Measurements from ENCODE around the gene ANKRD63. TPM values are rescaled to one million over a fixed set of nuclear protein-coding genes. Genes with fewer than 3 reads are reported as not detected.
A peak's percentile ranks its signal among the peaks of the same experiment; 100 is the strongest.

ANKRD63 gene
- total and polyA plus RNA-seq, 10 donors, result not detected

DNA sequence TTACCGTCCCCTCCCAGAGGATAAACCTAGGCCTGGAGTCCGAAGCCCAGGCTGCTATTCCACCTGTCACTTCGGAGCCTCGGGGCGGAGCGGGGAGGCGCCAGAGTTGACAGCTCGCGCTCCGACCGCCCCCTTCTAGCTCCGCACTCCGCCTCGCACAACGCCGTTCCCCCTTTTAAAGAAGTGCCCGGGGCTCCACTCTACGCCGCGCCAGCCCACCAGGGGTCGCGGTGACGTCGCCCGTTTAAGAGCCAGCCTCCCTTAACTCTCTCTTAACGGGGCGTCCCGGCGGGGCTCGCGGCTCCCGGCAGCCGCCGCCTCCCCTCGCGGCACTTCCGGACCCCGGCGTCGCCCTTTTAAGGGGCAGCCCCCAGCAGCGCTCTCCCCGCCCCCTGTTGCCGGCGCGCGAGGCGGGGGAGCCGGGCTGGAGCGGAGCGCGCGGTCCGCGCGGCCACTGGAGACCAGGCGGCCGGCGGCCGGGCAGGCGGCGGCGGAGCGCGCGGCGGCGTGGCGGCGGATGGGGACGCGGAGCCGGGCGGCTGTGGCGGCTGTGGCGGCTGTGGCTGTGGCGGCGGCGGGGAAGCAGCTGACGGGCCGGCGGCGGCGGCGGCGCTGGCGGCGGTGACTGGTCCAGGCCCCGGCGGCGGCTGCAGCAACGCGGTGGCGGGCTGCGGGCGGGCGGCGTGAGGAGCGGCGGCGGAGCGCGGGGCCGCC lies 40.5 kb upstream of the ANKRD63 start, which contains the start of gene INAFM2:
INAFM2 (plus strand) TSS at position 454 of the 714 bp plus-strand sequence. CDS start 364 bp downstream, outside the sequence.
- TF ChIP-seq POLR2AphosphoS5 (IDR thresholded peaks at IDR 0.05) (peak; percentile 49 to 84 (median 79)), POLR2A (IDR thresholded peaks at IDR 0.05) (peak in 1 of 3 donors; percentile 65)
- TF ChIP-seq, protein P1, sequence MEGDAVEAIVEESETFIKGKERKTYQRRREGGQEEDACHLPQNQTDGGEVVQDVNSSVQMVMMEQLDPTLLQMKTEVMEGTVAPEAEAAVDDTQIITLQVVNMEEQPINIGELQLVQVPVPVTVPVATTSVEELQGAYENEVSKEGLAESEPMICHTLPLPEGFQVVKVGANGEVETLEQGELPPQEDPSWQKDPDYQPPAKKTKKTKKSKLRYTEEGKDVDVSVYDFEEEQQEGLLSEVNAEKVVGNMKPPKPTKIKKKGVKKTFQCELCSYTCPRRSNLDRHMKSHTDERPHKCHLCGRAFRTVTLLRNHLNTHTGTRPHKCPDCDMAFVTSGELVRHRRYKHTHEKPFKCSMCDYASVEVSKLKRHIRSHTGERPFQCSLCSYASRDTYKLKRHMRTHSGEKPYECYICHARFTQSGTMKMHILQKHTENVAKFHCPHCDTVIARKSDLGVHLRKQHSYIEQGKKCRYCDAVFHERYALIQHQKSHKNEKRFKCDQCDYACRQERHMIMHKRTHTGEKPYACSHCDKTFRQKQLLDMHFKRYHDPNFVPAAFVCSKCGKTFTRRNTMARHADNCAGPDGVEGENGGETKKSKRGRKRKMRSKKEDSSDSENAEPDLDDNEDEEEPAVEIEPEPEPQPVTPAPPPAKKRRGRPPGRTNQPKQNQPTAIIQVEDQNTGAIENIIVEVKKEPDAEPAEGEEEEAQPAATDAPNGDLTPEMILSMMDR (IDR thresholded peaks at IDR 0.05 in 8 of 11, conservative IDR thresholded peaks at IDR 0.05 in 3 of 11), result peak; percentile 76 to 96 (median 85)
- no peaks in the 10 kb centered on the region for H3K9me3 ChIP-seq
- WGBS, 5 donors, result 0 to 1% (median 0%) methylated on average over 40 to 103 of the region's 103 CpGs
- H3K27me3 ChIP-seq (replicated peaks in 1 of 7), result no peaks in the 10 kb centered on the region
- intact Hi-C loops (cut with DNase I; ENCODE audit: low total_unique reads), result loop anchor here (5.0 kb wide), 1 partner anchor 99 kb away; no protein-coding TSS in a partner anchor
- H3K4me1 ChIP-seq, result peaks cover 17 to 73% (median 50%) of the 10 kb centered on the region in 6 donors
- no peaks in the 10 kb centered on the region for H3K36me3 ChIP-seq
- H3K27ac ChIP-seq, result peak within 1 kb of the TSS; percentile 59 to 87 (median 81)
- DNase-seq, result peak; percentile 98
- H3K4me3 ChIP-seq, result peak within 1 kb of the TSS; percentile 63 to 93 (median 68)

DNA sequence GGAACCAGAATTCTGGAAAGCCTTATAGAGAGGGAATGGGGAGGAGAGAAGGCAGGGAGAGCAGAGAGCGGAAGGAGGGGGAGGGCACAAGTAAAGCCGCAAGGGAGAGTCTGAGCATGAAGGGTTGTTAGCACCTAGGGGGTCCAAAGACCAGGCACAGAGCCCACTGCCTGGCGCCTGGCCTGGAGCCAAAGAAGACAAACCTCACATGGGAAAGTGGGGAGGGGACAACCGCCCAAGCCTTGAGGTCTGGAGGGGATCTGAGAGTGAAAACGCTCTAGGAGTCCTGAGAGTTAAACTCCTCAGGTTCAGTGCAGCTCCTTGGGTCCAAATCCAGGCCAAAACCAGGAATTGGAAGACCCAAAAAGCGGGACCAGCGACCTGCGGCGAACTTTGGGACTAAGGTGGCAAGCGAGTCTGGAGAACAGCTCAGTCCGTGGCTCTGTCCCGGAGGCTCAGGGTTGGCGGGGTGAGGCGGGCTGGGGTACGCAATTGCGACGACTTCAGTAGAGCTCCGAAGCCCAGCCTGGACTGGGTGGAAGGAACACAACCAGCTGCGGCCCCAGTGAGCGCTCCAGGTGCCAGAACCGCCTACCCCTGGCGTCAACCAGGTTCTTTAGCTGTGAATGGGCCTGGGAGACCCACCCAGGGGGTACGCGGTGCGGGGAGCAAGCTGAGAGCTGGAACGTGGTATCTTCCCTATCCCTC lies 39.8 kb upstream of the ANKRD63 start:
- Histone ChIP-seq H3K36me3 (no peaks in the 10 kb centered on the region), H3K4me1 (peaks cover 16 to 72% (median 48%) of the 10 kb centered on the region in 6 donors), H3K27ac (peak overlapping the region in 7 of 8 donors; percentile 52 to 87 (median 75)), H3K9me3 (no peaks in the 10 kb centered on the region), H3K4me3 (peak overlapping the region; percentile 12 to 93 (median 53)), H3K27me3 (replicated peaks in 1 of 7) (no peaks in the 10 kb centered on the region)
- WGBS, 5 donors, result 52 to 63% (median 56%) methylated on average over 23 to 26 of the region's 26 CpGs
- TF ChIP-seq POLR2A (IDR thresholded peaks at IDR 0.05), result no peak
- no peak for TF ChIP-seq POLR2AphosphoS5 (IDR thresholded peaks at IDR 0.05)
- TF ChIP-seq, protein P1 (IDR thresholded peaks at IDR 0.05 in 8 of 11, conservative IDR thresholded peaks at IDR 0.05 in 3 of 11), result no peak
- intact Hi-C loops (cut with DNase I; ENCODE audit: low total_unique reads), result loop anchor here (5.0 kb wide), 1 partner anchor 100 kb away; no protein-coding TSS in a partner anchor
- no peak for DNase-seq

DNA sequence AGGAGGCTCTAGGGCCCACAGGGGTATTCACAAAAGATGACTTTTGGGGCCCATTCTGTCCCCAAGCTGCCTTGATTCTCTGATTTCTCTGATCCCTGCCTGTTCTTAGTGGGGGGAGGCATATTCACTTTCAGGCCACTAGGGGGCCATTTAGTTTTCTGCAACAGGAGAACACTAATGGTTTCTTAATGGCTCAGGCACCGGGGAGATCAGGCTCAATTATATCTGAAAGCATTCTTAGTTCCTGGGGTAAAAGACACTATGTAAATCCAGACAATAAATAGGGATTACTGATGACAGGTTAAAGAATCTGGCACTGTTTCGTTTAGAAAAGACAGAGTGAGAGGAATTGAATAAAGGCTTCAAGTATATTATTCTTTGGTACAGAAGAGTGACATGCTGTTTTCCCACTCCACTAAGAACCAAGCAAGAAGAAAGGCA lies 38.1 kb upstream of the ANKRD63 start:
- H3K9me3 ChIP-seq, result no peaks in the 10 kb centered on the region
- peak; percentile 58 for DNase-seq
- H3K4me1 ChIP-seq, result peaks cover 16 to 67% (median 43%) of the 10 kb centered on the region in 6 donors
- intact Hi-C loops (cut with DNase I; ENCODE audit: low total_unique reads), result loop anchor here (5.0 kb wide), 1 partner anchor 101 kb away; no protein-coding TSS in a partner anchor
- H3K27me3 ChIP-seq (replicated peaks in 1 of 7), result no peaks in the 10 kb centered on the region
- no peaks in the 10 kb centered on the region for H3K36me3 ChIP-seq
- TF ChIP-seq POLR2AphosphoS5 (IDR thresholded peaks at IDR 0.05) (no peak), POLR2A (IDR thresholded peaks at IDR 0.05) (no peak)
- TF ChIP-seq, protein P1 (IDR thresholded peaks at IDR 0.05 in 8 of 11, conservative IDR thresholded peaks at IDR 0.05 in 3 of 11), result peak; percentile 72 to 95 (median 89)
- H3K27ac ChIP-seq, result peak overlapping the region in 2 of 8 donors; percentile 51 to 75
- H3K4me3 ChIP-seq, result no peak overlapping the region
- WGBS, 5 donors, result 0 to 3% (median 1%) methylated on average over 2 of the region's 2 CpGs
